HEK293 (cell line): ENCODE measurements around the gene CCL18.
"Not testable (repeated sequence)": the region's sequence is repeated elsewhere in the genome, so short reads cannot be mapped to it uniquely, and the experiment has no call there.

Experiments
- CTCF ChIA-PET: fragments of 350-600 bp; formaldehyde crosslinking; extraction: SDS; loops from one replicate; lab custom pipeline; 2021; ENCODE audit warnings: antibody characterized with exemption; lab: Yijun Ruan, JAX
- POLR2A ChIA-PET: fragments of 300-600 bp; formaldehyde crosslinking; extraction: SDS; loops from one replicate; lab custom pipeline; 2020; ENCODE audit warnings: antibody characterized with exemption, inconsistent platforms; lab: Yijun Ruan, JAX
- H3K27ac ChIP-seq: fragments of 200-500 bp; sonication (Bioruptor generic); 2 replicates; pipeline ENCODE4 v1.5.1; 2014; ENCODE audit warnings: low read depth, low read length, control low read depth, inconsistent platforms; ENCODE audit errors: extremely low read depth
- H3K36me3 ChIP-seq, 2 experiments: fragments of 200-500 bp in 1 of 2; sonication (Bioruptor generic) in 1 of 2; 1 replicate in 1 of 2; 2 replicates in 1 of 2; pipeline ENCODE4 v1.5.1; 2014 to 2017; ENCODE audit warnings: inconsistent platforms in 2 of 2, low read length in 2 of 2; ENCODE audit not compliant: control insufficient read depth in 2 of 2, insufficient read depth in 1 of 2
- H3K4me1 ChIP-seq: fragments of 200-500 bp; sonication (Bioruptor generic); 2 replicates; pipeline ENCODE4 v1.5.1; 2014; ENCODE audit warnings: mild to moderate bottlenecking, low read length, inconsistent platforms; ENCODE audit not compliant: control insufficient read depth, insufficient read depth
- H3K4me3 ChIP-seq: 2 replicates; pipeline ENCODE4 v1.5.1; 2011; ENCODE audit warnings: low read depth, mild to moderate bottlenecking, control low read depth, low read length, moderate library complexity
- H3K9me3 ChIP-seq: fragments of 200-500 bp; sonication (Bioruptor generic); 2 replicates; pipeline ENCODE4 v1.5.1; 2014; ENCODE audit warnings: low read depth, low read length, inconsistent platforms; ENCODE audit not compliant: control insufficient read depth, insufficient read depth
- EGR2 ChIP-seq: fragments of 450-650 bp; formaldehyde crosslinking; IDR thresholded peaks from 2 replicates; pipeline ENCODE4 v1.5.1; 2016; ENCODE audit warnings: low read depth, missing biosample characterization, missing genetic modification characterization
- SALL2 ChIP-seq: fragments of 450-650 bp; formaldehyde crosslinking; IDR thresholded peaks from 2 replicates; pipeline ENCODE4 v1.5.0; 2017; ENCODE audit warnings: missing biosample characterization, mild to moderate bottlenecking, missing genetic modification characterization, borderline replicate concordance
- ZFHX2 ChIP-seq: fragments of 450-650 bp; formaldehyde crosslinking; conservative IDR thresholded peaks from 2 replicates; pipeline ENCODE4 v1.5.1; 2016; ENCODE audit warnings: missing biosample characterization, missing genetic modification characterization
- ZIC2 ChIP-seq: fragments of 450-650 bp; formaldehyde crosslinking; IDR thresholded peaks from 2 replicates; pipeline ENCODE4 v1.5.1; 2016; ENCODE audit warnings: missing biosample characterization, missing genetic modification characterization
- ZNF10 ChIP-seq: fragments of 450-650 bp; formaldehyde crosslinking; IDR thresholded peaks from 2 replicates; pipeline ENCODE4 v1.5.1; 2017; ENCODE audit warnings: missing biosample characterization, missing genetic modification characterization
- ZNF155 ChIP-seq: fragments of 450-650 bp; formaldehyde crosslinking; IDR thresholded peaks from 2 replicates; pipeline ENCODE4 v1.5.1; 2016; ENCODE audit warnings: missing biosample characterization, missing genetic modification characterization
- ZNF184 ChIP-seq: fragments of 450-650 bp; IDR thresholded peaks from 2 replicates; pipeline ENCODE4 v1.5.1; 2018; ENCODE audit warnings: missing biosample characterization, mild to moderate bottlenecking, missing genetic modification characterization
- ZNF214 ChIP-seq: fragments of 450-650 bp; formaldehyde crosslinking; IDR thresholded peaks from 2 replicates; pipeline ENCODE4 v1.5.1; 2017; ENCODE audit warnings: missing biosample characterization, mild to moderate bottlenecking, missing genetic modification characterization, borderline replicate concordance
- ZNF391 ChIP-seq: fragments of 450-650 bp; formaldehyde crosslinking; IDR thresholded peaks from 2 replicates; pipeline ENCODE4 v1.5.1; 2016; ENCODE audit warnings: low read depth, missing biosample characterization, missing genetic modification characterization, borderline replicate concordance
- ZNF654 ChIP-seq: fragments of 450-650 bp; formaldehyde crosslinking; IDR thresholded peaks from 2 replicates; pipeline ENCODE4 v1.5.1; 2016; ENCODE audit warnings: low read depth, missing biosample characterization, missing genetic modification characterization
- ZXDB ChIP-seq: fragments of 450-650 bp; formaldehyde crosslinking; IDR thresholded peaks from 2 replicates; pipeline ENCODE4 v1.5.1; 2016; ENCODE audit warnings: missing biosample characterization, missing genetic modification characterization
- TF ChIP-seq, protein P1 (sequence below): fragments of 450-650 bp; formaldehyde crosslinking; IDR thresholded peaks from 2 replicates; pipeline ENCODE4 v1.5.1; 2016; ENCODE audit warnings: missing biosample characterization, missing genetic modification characterization
- TF ChIP-seq, protein P2 (sequence below): fragments of 450-650 bp; formaldehyde crosslinking; IDR thresholded peaks from 2 replicates; pipeline ENCODE4; 2016; ENCODE audit warnings: missing biosample characterization, missing genetic modification characterization

The CCL18 gene

DNA sequence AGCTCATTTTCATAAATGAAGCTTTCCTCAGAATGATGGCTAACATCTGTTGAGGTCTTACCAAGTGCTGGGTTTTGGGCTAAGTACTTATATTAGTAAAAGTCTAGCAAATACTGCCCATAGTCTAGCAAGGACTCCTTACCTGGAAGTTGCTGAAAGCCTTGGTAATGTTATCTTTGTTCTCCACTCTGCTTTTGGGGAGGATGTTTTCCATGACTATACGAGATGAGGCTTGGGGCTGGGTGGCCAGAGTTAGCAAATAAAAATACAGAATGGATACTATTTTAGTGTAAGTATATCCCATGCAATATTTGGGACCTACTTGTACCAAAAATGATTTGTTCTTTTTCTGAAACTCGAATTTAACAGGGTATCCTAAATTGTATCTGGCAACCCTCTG lies 7.7 kb downstream of the CCL18 start:
- no peaks in the 10 kb centered on the region for H3K9me3 ChIP-seq
- POLR2A ChIA-PET, result no interaction called here
- H3K27ac ChIP-seq, result no peak overlapping the region
- no peak overlapping the region for H3K4me3 ChIP-seq
- no peaks in the 10 kb centered on the region for H3K4me1 ChIP-seq
- CTCF ChIA-PET, result interaction anchor here (0.6 to 5.4 kb wide), 28 partner anchors 11 to 413 kb away, joined by 3 to 80 read pairs (median 6); partner anchors contain the start of genes CCL14, CCL16 and CCL3
- no peaks in the 10 kb centered on the region for H3K36me3 ChIP-seq
- TF ChIP-seq ZNF155 (tag by site-specific recombination), result no peak
- no peak for TF ChIP-seq ZNF184 (tag by site-specific recombination)

DNA sequence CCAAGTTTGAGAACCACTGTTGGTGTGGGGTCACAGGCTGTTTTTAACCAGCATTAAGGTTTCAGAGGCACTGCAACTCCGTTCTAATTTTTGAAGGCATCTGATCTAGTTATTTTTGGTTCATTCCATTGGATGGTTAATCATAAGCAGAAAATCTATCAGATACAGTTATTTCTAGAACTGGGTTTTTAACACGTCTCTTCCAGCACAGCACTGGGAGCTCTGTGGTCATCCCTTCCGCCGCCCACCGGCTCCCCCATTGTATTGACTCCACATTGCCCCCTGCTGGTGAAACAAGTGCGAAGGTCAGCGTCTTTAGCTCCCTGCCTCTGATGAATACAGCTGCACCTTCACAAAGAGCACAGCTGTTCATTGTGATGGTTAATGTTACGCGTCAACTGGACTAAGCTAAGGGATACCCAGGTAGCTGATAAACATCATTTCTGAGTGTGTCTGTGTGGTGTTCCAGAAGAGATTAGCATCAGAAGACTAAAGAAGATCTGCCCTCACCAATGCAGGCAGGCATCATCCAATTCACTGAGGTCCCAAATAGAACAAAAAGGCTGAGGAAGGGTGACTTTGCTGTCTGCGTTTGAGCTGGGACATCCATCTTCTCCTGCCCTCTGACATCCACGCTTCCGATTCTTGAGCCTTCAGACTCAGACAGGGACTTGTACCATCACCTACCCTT lies 8.5 kb downstream of the CCL18 start:
- no peak overlapping the region for H3K27ac ChIP-seq
- H3K36me3 ChIP-seq, result no peaks in the 10 kb centered on the region
- no peaks in the 10 kb centered on the region for H3K4me1 ChIP-seq
- no peaks in the 10 kb centered on the region for H3K9me3 ChIP-seq
- POLR2A ChIA-PET, result no interaction called here
- CTCF ChIA-PET, result interaction anchor here (0.5 to 5.4 kb wide), 57 partner anchors 8 to 795 kb away, joined by 3 to 80 read pairs (median 5); partner anchors contain the start of genes CCL14, CCL16, CCL18 and CCL23
- TF ChIP-seq ZNF654 (tag by site-specific recombination), result peak; percentile 47
- TF ChIP-seq EGR2 (tag by site-specific recombination), result peak; percentile 43
- TF ChIP-seq, protein P1, sequence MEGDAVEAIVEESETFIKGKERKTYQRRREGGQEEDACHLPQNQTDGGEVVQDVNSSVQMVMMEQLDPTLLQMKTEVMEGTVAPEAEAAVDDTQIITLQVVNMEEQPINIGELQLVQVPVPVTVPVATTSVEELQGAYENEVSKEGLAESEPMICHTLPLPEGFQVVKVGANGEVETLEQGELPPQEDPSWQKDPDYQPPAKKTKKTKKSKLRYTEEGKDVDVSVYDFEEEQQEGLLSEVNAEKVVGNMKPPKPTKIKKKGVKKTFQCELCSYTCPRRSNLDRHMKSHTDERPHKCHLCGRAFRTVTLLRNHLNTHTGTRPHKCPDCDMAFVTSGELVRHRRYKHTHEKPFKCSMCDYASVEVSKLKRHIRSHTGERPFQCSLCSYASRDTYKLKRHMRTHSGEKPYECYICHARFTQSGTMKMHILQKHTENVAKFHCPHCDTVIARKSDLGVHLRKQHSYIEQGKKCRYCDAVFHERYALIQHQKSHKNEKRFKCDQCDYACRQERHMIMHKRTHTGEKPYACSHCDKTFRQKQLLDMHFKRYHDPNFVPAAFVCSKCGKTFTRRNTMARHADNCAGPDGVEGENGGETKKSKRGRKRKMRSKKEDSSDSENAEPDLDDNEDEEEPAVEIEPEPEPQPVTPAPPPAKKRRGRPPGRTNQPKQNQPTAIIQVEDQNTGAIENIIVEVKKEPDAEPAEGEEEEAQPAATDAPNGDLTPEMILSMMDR (tag by site-specific recombination), result peak; percentile 53; the same call in 1 of the 2 replicates
- TF ChIP-seq, protein P2, sequence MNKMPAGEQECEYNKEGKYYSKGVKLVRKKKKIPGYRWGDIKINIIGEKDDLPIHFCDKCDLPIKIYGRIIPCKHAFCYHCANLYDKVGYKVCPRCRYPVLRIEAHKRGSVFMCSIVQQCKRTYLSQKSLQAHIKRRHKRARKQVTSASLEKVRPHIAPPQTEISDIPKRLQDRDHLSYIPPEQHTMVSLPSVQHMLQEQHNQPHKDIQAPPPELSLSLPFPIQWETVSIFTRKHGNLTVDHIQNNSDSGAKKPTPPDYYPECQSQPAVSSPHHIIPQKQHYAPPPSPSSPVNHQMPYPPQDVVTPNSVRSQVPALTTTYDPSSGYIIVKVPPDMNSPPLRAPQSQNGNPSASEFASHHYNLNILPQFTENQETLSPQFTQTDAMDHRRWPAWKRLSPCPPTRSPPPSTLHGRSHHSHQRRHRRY (tag by site-specific recombination), result no peak
- no peak for TF ChIP-seq ZNF391
- TF ChIP-seq ZFHX2 (tag by site-specific recombination), result peak; percentile 54
- TF ChIP-seq ZNF10 (tag by site-specific recombination), result peak; percentile 81
- H3K4me3 ChIP-seq, result no peak overlapping the region

DNA sequence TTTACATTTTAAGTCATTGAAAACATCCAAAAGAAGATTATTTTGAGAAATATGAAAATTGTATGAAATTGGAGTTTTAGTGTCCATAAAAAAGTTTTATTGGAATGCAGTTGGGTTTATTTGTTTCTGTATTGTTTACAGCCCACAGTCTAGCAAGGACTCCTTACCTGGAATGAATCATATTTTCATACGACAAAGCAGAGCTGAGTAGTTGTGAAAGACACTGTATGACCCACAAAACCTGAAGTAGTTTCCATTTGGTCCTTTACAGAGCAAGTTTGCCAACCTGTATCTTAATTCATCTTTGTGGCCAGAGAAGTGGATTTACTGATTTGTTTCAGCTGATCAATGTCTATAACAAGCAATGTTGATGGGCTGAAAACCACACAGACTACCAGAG lies 10.3 kb downstream of the CCL18 start:
- TF ChIP-seq ZXDB (no peak), ZNF214 (tag by site-specific recombination) (no peak), ZIC2 (tag by site-specific recombination) (no peak), SALL2 (tag by site-specific recombination) (no peak)
- POLR2A ChIA-PET, result no interaction called here
- no peaks in the 10 kb centered on the region for H3K4me1 ChIP-seq
- CTCF ChIA-PET, result interaction anchor here (0.6 to 5.4 kb wide), 15 partner anchors 10 to 1065 kb away, joined by 3 to 80 read pairs (median 13); partner anchors contain the start of genes CCL16 and CCL18
- H3K9me3 ChIP-seq, result no peaks in the 10 kb centered on the region
- H3K4me3 ChIP-seq, result no peak overlapping the region
- no peak overlapping the region for H3K27ac ChIP-seq
- no peaks in the 10 kb centered on the region for H3K36me3 ChIP-seq

DNA sequence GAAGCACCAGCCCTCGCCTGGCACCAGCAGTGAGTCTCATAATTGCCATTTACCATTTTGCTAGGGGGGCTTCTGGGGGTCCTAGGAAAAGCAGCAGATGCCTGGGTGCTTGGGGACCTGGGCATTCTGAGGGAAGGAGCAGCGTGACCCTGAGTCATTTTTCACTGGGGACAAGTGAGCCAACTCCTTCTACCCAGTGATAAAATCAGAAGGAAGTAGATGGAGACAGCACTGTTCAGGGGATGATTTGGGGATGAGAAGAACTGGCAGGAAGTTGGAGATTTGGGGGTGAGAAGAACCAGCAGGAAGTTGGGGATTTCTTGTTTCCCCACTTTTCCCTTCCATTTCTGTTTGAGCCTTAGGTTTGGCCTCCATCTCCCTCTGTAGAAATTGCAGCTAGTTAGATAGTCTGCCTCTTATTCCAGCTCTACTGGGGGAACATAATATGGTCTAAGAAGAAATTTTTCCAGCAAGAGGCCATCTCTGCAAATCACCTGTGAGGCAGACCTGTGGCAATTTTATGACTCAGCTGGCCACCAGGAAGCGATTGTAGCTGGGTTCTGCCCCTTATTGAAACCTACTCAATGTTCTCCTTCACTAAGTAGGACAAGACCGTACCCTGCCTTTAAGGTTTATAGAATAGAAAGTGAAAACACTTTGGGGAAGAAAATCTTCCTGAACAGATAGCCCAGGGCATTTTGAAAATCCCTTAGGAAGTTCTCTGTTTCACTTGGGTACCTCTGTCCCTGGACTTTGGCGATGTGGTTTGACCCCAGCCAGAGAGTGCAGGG lies 17.8 kb downstream of the CCL18 start:
- H3K9me3 ChIP-seq, H3K36me3 ChIP-seq, H3K27ac ChIP-seq, POLR2A ChIA-PET, H3K4me1 ChIP-seq, H3K4me3 ChIP-seq: not testable (repeated sequence)
- CTCF ChIA-PET, result interaction anchor here (1.8 kb wide), 1 partner anchor 10 kb away, joined by 8 read pairs; no protein-coding TSS in a partner anchor
